Effector CD4-positive, alpha-beta T cell (primary cell): ENCODE measurements around the gene ABLIM3.

ENCODE experiments used
- DNase-seq: peaks from one replicate; pipeline ENCODE4 v3.0.0-alpha.2; 2020

ABLIM3 gene

GRCh38 chr5:149283626-149284480 lies 142.6 kb downstream of the ABLIM3 start:
- DNase-seq = no peak

GRCh38 chr5:149284501-149284900 lies 143.2 kb downstream of the ABLIM3 start:
- no peak for DNase-seq

DNA sequence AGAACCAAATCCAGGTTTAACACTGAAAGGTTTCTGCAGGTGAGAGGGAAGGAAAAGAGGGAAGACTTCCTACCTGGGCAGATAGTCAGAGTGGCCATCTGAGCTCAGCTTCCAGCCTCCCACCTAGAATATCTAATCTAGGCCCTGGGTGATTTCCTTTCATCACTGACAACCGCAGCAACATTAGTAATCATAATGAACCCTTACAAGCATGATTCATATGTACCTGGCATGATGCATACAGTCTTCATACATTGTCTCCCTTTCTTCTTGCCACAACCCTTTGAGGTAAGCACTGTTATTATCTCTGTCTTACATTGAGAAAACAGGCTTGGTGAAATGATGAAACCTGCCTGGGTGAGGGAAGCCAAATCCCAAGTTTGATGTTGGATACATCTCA lies 143.9 kb downstream of the ABLIM3 start:
- no peak for DNase-seq

DNA sequence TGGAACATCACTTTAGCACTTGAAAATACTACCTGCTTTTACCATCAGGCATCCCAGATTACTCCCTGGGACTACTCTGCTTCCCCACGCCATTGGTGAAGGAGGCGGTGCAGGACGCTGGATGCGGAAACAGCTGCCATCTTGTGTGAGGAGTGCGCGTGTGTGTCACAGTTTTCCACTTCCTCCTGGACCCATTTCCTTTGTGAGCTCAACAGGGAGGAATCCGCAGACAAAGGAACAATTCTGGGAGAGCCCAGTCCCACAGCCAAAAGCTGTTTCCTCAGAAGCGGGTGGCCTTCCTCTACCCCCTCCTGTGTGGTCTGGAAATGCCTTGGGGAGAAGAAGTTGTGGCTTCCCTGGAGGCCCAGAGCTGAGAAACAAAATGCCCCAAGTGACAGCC lies 147.1 kb downstream of the ABLIM3 start:
- DNase-seq = no peak

GRCh38 chr5:149289301-149289700 lies 148.0 kb downstream of the ABLIM3 start:
- no peak for DNase-seq

DNA sequence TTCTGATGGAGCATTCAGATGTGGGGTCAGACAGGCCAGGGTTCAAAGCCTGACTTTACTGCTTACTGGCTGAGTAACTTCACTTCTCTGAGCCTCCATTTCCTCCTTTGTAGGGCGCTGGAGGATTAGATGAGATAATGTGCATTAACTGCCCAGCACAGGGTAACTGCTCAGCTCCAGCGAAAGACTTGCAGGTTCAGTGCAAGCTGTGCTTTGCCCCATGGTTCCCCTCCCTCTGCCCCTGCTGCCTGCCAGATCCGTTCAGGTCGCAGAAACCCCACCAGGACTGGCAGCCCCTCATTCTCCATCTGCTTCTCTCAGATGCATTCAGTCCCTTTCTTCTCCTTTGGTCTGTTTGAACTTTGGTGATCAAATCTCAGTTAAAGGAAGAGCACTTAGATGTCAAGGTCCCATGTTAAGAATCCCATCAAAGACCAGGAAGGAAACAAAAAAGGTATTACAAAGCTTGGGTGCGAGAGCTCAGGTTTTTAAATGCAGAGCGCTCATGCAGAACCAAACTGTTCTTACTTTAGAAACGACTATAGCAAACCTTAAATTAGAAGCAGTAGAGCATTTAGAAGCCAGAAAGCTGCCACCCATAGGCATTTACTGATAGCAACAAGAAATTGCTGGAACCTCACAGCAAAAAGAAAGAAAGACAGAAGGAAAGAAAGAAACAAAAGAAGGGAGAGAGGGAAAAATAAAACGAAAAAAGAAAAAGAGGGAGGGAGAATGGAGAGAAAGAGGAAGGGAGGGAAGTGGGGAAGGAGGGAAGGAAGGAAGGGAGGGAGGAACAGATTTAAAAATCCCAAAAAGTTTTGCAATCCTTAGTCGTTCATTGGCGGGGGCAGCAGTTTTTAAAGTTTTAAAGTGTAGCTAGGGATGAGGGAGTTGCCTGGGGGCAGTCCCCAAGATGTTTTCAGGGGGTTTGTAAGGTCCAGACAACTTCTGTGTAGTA lies 153.9 kb downstream of the ABLIM3 start:
- no peak for DNase-seq

DNA sequence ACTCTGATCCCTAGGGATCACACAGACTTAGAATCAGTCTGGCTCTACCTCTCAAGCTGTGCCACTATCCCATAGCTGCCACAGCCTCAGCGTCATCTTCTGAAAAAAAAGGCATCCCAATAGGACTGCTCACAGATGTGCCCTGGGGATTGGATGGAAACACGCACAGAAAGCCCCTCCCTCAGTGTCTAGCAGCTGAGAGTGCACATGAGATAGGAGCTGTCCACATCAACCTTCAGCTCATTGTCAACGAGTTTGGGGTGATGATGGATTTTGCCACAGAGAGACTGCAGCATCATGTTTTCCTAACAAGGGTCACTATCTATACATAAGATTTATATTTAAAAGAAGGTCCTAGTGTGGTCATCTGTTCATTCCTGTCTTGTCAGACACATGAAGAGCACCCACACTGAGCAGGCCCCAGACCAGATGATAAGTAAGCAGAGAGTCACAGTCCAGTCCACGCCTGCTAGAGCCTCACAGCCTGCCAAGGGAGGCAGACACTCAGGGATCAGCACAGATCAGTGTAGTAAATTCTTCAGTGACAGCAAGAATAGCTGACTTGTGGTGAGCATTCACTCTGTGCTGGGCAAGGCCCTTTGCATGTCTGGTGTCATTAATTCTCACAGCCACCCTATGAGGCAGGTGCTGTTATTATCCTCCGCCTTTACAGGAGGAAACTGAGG lies 156.2 kb downstream of the ABLIM3 start:
- no peak for DNase-seq

GRCh38 chr5:149298163-149298562 lies 156.9 kb downstream of the ABLIM3 start:
- no peak for DNase-seq

GRCh38 chr5:149298842-149299404 lies 157.6 kb downstream of the ABLIM3 start:
- DNase-seq = no peak

DNA sequence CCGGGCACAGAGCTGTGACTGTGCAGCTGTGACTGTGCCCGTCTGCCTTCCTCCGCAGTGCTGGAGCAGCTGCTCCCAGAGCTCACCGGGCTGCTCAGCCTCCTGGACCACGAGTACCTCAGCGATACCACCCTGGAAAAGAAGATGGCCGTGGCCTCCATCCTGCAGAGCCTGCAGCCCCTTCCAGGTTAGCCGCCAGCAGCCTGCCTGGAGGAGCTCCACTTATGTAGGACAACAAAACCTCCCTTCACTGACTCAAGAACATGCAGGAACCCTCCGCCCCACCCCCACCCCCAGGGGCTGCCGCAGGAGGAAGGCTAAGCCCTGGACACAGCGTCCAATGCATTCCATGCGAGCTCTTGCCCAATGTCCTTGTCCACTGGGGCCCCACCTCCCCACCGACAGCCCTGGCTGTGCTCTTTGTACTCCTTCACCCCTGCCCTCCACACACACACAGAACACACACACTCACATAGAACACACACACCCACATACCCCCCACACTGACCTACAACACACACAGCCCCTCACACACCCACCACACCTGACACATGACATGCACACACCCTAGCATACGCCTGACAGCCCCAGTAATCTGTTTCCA lies 158.3 kb downstream of the ABLIM3 start:
- no peak for DNase-seq

- DNase-seq = no peak
Measured at GRCh38 chr5:149300441-149300840, 159.1 kb downstream of the ABLIM3 start.

DNA sequence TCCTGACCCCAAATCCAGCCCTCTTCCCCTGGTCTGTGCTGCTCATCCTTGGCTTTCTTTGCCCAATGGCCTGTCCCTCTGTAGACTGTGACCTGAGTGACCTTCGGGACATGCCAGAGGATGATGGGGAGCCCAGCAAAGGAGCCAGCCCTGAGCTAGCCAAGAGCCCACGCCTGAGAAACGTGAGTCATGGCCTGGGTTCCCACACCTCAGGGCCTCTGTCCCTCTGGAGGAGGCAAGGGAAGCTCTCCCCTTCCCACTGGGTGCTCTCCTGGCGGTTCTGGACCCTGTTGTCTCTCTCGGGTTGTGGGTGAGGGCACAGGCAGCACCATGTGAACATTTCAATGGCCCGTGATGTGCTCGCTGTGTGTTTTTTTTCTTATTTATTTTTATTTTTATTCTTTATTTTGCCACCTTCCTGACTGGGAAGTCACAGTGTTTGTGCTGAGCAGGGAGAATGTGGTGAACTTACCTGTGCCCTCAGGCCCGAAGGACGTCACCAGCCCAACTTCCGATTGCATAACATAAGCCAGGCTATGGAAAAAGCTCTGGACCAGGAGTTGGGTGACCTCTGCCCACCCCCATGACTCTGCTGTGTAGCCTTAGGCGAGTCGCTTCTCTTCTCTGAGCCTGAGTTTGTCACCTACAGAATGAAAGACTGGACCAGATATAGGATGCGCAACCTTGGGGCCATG lies 159.9 kb downstream of the ABLIM3 start:
- no peak for DNase-seq

- no peak for DNase-seq
Measured at GRCh38 chr5:149301744-149302380, 160.6 kb downstream of the ABLIM3 start.

GRCh38 chr5:149302641-149303040 lies 161.3 kb downstream of the ABLIM3 start:
- no peak for DNase-seq

DNA sequence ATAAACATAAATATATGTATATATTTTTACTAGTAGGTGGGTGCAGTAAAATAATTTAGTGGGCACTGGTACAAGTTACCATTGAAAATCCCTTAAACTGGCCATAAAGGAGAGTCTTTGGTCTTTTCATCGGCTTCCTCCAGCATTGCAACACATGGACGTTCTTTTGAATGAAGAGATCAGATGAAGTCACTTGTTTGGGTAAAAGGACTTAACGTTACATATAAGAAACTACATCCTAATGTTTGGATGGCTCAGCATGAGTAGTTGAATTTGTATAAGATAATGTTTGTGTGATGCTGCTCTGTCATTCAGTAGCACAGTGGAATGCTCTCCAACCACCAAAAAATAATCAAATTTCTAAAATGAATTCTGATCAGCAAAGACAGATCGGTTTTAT lies 161.9 kb downstream of the ABLIM3 start:
- DNase-seq = no peak

DNA sequence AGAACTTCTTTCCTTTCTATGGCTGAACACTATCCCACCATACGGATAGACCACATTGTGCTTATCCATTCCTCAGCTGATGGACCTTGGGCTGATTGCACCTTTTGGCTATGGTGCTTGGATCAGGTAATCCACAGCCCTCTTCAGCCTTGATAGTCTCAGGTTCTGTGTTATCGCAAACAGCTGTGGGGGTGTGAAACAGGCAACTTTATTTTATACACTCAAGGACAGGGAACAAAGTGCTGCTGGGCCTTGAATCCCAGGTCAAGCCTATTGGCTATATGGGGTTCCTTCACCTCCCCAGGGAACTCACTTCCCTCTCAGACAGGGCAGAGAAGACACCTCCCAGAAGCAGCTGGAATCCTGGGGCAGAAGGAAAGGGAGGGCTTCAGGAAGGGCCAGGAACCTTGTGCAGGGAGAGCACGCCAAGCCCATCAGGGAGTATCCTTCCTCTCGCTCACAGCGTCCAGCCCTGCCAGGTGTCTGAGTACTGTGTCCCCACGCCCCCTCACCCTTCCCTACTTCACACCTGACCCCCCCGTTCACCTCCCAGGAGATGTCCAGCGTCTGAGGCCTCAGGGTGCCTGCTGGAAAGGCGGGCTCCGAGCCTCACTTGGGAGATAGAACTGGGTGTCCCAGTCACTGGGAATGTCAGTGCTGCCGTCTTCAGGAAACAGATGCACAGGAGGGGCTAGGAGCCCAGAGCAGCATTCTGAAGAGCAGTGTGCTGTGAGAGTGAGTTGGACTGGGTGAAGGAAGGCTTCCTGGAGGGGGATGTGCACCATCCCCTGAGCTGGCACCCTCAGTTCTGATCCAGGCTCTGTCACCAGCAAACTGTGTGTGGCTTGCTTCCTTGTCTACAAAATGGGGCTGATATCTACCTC lies 163.1 kb downstream of the ABLIM3 start:
- DNase-seq = no peak

DNA sequence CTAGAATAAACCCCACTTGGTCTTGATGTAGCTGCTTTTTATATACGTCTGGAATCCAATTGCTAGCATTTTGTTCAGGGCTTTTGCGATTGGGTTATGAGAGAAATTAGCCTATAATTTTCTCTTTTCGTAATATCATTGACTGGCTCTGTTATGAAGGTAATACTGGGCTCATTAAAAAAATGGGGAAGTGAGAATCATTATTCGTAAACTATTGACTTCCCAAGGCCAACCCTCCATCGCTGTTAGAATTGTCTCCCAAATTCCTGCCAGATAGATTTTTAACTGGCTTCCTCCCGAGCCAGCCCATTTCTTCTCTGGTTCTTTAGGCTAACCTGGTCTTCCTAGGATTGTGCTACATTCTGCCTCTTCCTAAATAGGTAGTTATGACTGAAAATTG lies 168.1 kb downstream of the ABLIM3 start:
- DNase-seq = no peak
